Peyer's patch (tissue), 4 donors: ENCODE results near the gene ENHO. TPM values are rescaled to one million over a fixed set of nuclear protein-coding genes. Genes with fewer than 3 reads are reported as not detected.
A peak's percentile ranks its signal among the peaks of the same experiment; 100 is the strongest.

ENCODE experiments used
- DNase-seq, 3 donors: peaks; one replicate each; pipeline ENCODE4 v3.0.0-alpha.2; 2017 to 2019
- H3K27ac ChIP-seq, 4 donors: fragments of 200-600 bp; sonication (generic); one replicate each; pipeline ENCODE4 v1.5.1; 2016 to 2019
- H3K27me3 ChIP-seq, 2 donors: fragments of 200-600 bp; sonication (generic); one replicate each; pipeline ENCODE4 v1.5.1; 2019
- H3K36me3 ChIP-seq, 3 donors: fragments of 200-600 bp; sonication (generic); one replicate each; pipeline ENCODE4 v1.5.1; 2016 to 2019
- H3K4me1 ChIP-seq, 4 donors: fragments of 200-600 bp; sonication (generic); one replicate each; pipeline ENCODE4 v1.5.1; 2016 to 2019
- H3K4me3 ChIP-seq, 4 donors: fragments of 200-600 bp; sonication (generic); 1 replicate in 3 of 4; 2 replicates in 1 of 4; pipeline ENCODE4 v1.5.1; 2016 to 2019; ENCODE audit warnings: mild to moderate bottlenecking in 1 of 4
- H3K9me3 ChIP-seq, 4 donors: fragments of 200-600 bp; sonication (generic); one replicate each; pipeline ENCODE4 v1.5.1; 2016 to 2019; ENCODE audit warnings: mild to moderate bottlenecking in 1 of 4
- POLR2A ChIP-seq, 2 donors: fragments of 450-650 bp; IDR thresholded peaks; one replicate each; pipeline ENCODE4 v1.5.1; 2017; ENCODE audit warnings: antibody characterized with exemption in 2 of 2, mild to moderate bottlenecking in 2 of 2, moderate library complexity in 2 of 2
- total RNA-seq, 4 donors: library from RNA; depleted of rRNA; stranded (reverse); fragments of >200 nt; gene quantifications; one replicate each; pipeline ENCODE4 v1.1.0, GENCODE V29; 2016
- TF ChIP-seq, protein P1 (sequence below), 6 experiments: fragments of 450-650 bp in 4 of 6; fragments of 200-600 bp in 2 of 6; sonication (generic) in 1 of 6; IDR thresholded peaks; one replicate each; pipeline ENCODE4 v1.5.1; 2017 to 2019; ENCODE audit warnings: antibody characterized with exemption in 6 of 6, mild to moderate bottlenecking in 3 of 6, moderate library complexity in 1 of 6

ENHO gene
- total RNA-seq, 4 donors from 2014 or later = 1.8 to 3.3 TPM; not detected in 2

DNA sequence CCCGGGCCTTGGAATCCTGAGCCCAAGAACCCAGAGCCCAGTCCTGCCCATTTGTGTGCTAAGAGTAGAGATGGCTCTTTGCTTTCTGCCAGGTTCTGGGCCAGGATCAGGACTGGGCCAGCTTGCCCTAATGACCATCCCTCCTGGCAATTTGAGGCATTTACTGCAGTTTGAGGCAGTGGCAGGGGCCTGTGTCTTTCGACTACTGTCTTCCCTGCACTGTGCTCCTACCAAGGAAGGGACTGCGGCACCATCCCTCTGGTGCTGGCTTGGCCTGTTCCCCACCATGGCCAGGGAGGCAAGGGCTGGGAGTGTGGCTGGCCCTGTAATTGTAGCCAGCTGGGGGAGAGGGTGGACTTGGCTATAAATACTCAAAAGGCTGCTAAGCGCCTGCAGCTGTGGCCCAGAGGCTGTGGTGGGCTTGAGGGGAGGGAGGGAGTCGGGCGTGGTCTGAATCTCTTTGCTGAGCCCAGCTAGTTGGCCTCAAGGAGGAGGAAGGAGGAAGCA, 4.6 kb downstream of the ENHO start:
- Histone ChIP-seq H3K4me3 (no peak overlapping the region), H3K36me3 (no peaks in the 10 kb centered on the region), H3K4me1 (peaks cover 0 to 5% (median under 1%) of the 10 kb centered on the region in 4 donors), H3K9me3 (no peaks in the 10 kb centered on the region), H3K27ac (no peak overlapping the region), H3K27me3 (no peaks in the 10 kb centered on the region)
- no peak for TF ChIP-seq POLR2A (IDR thresholded peaks at IDR 0.05)
- TF ChIP-seq, protein P1, sequence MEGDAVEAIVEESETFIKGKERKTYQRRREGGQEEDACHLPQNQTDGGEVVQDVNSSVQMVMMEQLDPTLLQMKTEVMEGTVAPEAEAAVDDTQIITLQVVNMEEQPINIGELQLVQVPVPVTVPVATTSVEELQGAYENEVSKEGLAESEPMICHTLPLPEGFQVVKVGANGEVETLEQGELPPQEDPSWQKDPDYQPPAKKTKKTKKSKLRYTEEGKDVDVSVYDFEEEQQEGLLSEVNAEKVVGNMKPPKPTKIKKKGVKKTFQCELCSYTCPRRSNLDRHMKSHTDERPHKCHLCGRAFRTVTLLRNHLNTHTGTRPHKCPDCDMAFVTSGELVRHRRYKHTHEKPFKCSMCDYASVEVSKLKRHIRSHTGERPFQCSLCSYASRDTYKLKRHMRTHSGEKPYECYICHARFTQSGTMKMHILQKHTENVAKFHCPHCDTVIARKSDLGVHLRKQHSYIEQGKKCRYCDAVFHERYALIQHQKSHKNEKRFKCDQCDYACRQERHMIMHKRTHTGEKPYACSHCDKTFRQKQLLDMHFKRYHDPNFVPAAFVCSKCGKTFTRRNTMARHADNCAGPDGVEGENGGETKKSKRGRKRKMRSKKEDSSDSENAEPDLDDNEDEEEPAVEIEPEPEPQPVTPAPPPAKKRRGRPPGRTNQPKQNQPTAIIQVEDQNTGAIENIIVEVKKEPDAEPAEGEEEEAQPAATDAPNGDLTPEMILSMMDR (IDR thresholded peaks at IDR 0.05) = no peak
- peak in 1 of 3 donors; percentile 15 for DNase-seq

DNA sequence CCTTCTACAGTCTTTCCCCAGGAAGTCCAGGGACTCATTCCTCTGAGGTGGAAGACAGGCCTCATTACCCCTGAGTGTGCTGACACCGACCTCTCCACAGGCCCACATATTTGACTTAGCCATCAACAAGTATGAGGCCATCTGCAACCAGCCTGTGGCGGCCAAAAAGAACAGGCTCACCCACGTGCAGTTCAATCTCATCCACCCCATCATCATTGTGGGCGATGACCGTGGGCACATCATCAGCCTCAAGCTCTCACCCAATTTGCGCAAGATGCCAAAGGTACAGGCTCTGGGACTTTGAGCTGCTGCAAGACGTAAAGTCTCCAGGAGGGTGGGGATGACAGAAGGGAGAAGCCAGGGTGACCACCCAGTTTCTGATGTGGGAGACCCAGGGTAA, 5.6 kb downstream of the ENHO start:
- no peaks in the 10 kb centered on the region for H3K27me3 ChIP-seq
- no peaks in the 10 kb centered on the region for H3K4me1 ChIP-seq
- no peaks in the 10 kb centered on the region for H3K36me3 ChIP-seq
- H3K4me3 ChIP-seq = no peak overlapping the region
- H3K9me3 ChIP-seq = no peaks in the 10 kb centered on the region
- DNase-seq = no peak
- H3K27ac ChIP-seq = no peak overlapping the region
- no peak for TF ChIP-seq POLR2A (IDR thresholded peaks at IDR 0.05)
- TF ChIP-seq, protein P1 (IDR thresholded peaks at IDR 0.05) = no peak

DNA sequence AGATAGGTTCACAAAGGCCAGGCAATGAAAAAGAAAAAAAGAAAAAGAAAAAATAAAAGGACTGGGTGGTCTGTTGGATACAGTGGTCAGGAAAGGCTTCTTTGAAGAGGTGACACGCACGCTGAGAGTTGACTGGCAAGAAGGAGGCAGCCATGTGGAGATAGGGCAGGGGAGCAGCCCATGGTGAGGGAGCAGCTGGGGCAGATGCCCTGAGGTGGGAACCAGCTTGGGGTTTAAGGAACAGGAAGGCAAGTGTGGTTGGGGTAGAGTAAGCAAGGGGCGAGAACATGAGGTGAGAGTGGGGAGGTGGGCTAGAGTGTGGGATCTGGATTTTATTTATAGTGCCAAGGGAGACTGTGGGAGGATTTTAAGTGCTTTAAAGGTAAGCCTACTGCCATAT, 6.8 kb downstream of the ENHO start:
- no peak for DNase-seq
- TF ChIP-seq, protein P1 (IDR thresholded peaks at IDR 0.05) = no peak
- TF ChIP-seq POLR2A (IDR thresholded peaks at IDR 0.05) = no peak
- Histone ChIP-seq H3K4me1 (peaks cover 0 to under 1% (median 0%) of the 10 kb centered on the region in 4 donors), H3K27ac (no peak overlapping the region), H3K27me3 (no peaks in the 10 kb centered on the region), H3K9me3 (no peaks in the 10 kb centered on the region), H3K4me3 (no peak overlapping the region), H3K36me3 (no peaks in the 10 kb centered on the region)

DNA sequence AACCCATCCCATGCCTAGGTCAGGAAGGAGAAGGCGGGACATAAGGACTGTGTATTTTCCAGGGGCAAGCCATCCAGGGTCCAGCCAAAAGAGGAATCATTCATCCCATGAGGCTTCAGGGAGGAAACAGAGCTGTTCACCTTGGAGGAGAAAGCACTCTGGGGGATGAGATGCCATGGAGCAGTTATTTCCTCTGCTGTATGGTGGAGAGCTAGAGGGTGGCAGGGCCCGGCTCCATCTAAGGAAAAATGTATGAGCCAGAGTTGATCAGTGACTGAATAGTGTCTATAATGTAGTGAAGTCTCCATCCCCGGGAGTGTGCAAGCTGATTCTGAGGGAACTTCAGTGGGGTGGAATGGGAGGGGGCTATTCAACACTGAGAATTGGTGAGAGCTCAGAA, 8.0 kb downstream of the ENHO start:
- Histone ChIP-seq H3K4me3 (no peak overlapping the region), H3K27me3 (no peaks in the 10 kb centered on the region), H3K27ac (no peak overlapping the region), H3K36me3 (no peaks in the 10 kb centered on the region), H3K4me1 (peaks cover 0 to 5% (median 0%) of the 10 kb centered on the region in 4 donors), H3K9me3 (no peaks in the 10 kb centered on the region)
- TF ChIP-seq, protein P1 (IDR thresholded peaks at IDR 0.05) = no peak
- no peak for TF ChIP-seq POLR2A (IDR thresholded peaks at IDR 0.05)
- DNase-seq = no peak

DNA sequence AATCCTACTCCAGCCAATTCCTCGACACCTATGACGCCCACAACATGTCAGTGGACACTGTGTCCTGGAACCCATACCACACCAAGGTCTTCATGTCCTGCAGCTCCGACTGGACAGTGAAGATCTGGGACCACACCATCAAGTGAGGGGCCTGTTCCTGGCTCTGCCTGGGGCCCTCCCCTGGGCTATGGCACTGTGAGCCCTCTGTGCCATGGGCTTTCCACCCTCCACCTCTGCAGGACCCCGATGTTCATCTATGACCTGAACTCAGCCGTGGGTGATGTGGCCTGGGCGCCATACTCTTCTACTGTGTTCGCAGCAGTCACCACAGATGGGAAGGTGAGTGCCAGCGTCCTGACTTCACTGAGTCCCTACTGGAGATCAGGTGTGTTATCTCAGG, 8.4 kb downstream of the ENHO start:
- no peaks in the 10 kb centered on the region for H3K9me3 ChIP-seq
- no peak for DNase-seq
- H3K27ac ChIP-seq = no peak overlapping the region
- TF ChIP-seq POLR2A (IDR thresholded peaks at IDR 0.05) = no peak
- TF ChIP-seq, protein P1 (IDR thresholded peaks at IDR 0.05) = no peak
- no peaks in the 10 kb centered on the region for H3K36me3 ChIP-seq
- H3K4me1 ChIP-seq = peaks cover 0 to 5% (median 0%) of the 10 kb centered on the region in 4 donors
- no peaks in the 10 kb centered on the region for H3K27me3 ChIP-seq
- H3K4me3 ChIP-seq = no peak overlapping the region
